GM10248 (cell line): ENCODE data around the gene TBC1D1.

ENCODE experiments used
- CTCF ChIA-PET: fragments of 300-600 bp; sonication (Branson Sonifier 250); formaldehyde crosslinking; extraction: SDS; loops from one replicate; lab custom pipeline; 2021; ENCODE audit warnings: antibody characterized with exemption; lab: Yijun Ruan, JAX
- POLR2A ChIA-PET: fragments of 350-650 bp; sonication (Branson Sonifier 250); formaldehyde crosslinking; extraction: SDS; loops from one replicate; lab custom pipeline; 2020; ENCODE audit warnings: antibody characterized with exemption; lab: Yijun Ruan, JAX
- DNase-seq: peaks from one replicate; pipeline ENCODE4 v3.0.0; 2012; ENCODE audit errors: extremely low spot score
- TF ChIP-seq, protein P1 (sequence below): IDR thresholded peaks from 2 replicates; pipeline ENCODE4 v1.5.1; 2012; ENCODE audit warnings: mild to moderate bottlenecking, low read depth; ENCODE audit errors: extremely low read depth, missing control alignments, control extremely low read depth

TBC1D1 gene

DNA sequence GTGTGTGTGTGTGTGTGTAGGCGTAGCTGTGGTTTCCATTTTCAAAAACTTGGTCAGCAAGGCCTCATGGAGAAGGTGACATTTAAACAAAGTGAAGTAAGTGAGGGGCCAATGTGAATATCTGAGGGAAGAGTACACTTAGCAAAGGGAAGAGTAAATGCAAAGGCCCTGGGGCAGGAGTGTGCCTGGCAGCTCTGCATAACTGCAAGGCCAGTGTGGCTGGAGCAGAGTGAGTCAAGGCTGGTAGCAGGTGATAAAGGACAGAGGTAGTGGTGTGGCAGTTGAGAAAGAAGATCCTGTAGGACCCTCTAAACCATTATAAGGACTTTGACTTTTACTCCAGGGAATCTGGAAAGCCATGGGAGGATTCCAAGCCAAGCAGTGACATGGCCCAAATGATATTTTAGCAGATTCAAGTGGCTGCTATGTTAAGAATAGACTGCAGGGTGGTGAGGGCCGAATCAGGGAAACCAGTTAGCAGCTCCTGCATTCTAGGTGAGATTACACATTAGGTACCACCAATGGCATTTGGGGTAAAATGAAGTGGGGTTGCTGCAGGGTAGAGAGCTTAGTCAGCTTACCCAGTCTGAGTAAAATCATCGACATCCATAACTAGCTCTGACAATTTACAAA is 5.9 kb upstream of the TBC1D1 start:
- POLR2A ChIA-PET, result no interaction called here
- CTCF ChIA-PET, result no interaction called here
- no peak for DNase-seq
- TF ChIP-seq, protein P1, sequence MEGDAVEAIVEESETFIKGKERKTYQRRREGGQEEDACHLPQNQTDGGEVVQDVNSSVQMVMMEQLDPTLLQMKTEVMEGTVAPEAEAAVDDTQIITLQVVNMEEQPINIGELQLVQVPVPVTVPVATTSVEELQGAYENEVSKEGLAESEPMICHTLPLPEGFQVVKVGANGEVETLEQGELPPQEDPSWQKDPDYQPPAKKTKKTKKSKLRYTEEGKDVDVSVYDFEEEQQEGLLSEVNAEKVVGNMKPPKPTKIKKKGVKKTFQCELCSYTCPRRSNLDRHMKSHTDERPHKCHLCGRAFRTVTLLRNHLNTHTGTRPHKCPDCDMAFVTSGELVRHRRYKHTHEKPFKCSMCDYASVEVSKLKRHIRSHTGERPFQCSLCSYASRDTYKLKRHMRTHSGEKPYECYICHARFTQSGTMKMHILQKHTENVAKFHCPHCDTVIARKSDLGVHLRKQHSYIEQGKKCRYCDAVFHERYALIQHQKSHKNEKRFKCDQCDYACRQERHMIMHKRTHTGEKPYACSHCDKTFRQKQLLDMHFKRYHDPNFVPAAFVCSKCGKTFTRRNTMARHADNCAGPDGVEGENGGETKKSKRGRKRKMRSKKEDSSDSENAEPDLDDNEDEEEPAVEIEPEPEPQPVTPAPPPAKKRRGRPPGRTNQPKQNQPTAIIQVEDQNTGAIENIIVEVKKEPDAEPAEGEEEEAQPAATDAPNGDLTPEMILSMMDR, result no peak

DNA sequence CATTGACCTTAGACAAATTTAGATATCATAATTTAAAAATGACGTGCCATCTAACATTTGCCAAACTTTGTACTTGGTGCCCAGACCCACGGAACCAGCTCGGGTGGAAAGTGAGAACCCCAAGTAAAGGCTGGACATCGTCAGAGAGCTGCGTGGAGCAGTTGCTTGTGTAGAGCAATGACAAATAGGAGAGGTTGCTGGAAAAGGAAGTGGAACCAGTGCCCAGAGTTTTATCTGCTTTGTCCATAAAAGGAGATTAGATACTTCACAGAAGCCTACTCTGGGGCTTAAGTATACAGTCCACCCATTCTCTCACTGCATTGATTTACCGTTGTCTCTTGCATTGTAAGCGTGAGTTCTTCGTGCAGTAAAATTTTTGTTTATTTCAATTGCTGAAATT is 5.4 kb upstream of the TBC1D1 start:
- CTCF ChIA-PET, result no interaction called here
- DNase-seq, result peak; percentile 29
- POLR2A ChIA-PET, result interaction anchor here (1.0 kb wide), 1 partner anchor 45 kb away, joined by 3 read pairs; no protein-coding TSS in a partner anchor
- TF ChIP-seq, protein P1, result no peak

DNA sequence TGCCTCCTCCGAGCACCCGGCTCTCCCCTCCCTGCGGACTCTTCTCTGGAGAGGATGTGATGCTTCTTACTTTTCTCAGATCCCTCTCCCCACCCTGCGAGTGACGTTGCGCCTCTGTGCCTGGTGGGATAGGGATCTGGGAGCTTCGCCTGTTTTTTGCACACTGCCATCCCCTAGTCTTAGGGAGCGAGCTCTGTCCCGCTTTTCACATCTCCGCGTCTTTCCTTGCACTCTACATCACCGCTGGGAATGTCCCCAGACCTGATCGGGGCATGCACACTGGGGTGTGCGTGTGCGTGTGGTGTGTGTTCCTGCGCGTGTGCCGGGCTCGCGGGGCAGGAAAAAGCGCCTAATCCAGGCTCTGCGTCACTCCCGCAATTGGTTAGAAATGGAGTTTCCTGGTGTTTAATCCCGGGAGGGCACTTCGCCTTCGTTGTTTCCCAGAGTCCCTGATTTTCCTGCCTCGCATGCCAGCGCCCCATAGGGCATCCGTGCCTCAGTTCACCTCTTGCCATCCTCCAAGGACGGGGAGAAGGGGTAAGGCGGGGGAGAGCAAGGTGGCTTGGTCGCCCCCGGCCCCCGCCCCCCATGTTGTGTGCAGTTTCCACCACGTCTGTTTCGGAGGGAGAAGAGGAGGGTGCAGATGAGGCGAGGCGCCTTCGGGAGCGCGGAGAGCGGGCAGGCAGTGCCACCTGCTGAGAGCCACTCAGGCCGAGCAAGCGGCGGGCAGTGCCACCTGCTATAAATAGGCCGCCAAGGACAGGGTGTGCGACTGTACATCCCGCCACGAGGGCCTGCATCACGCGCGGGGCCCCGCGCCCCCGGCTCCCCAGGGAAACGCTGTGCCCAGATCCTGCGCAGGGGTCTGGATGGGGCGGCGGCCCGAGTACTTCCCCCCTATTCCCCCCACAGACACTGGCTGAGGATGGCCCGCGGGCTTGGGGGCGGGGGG is 759 bp upstream of the TBC1D1 start:
- CTCF ChIA-PET, result interaction anchor here (0.8 to 1.5 kb wide), 7 partner anchors 11 to 146 kb away, joined by 3 to 4 read pairs (median 3); no protein-coding TSS in a partner anchor
- no peak for DNase-seq
- TF ChIP-seq, protein P1, result no peak
- POLR2A ChIA-PET, result interaction anchor here (0.6 kb wide), 1 partner anchor 207 kb away, joined by 3 read pairs; no protein-coding TSS in a partner anchor

DNA sequence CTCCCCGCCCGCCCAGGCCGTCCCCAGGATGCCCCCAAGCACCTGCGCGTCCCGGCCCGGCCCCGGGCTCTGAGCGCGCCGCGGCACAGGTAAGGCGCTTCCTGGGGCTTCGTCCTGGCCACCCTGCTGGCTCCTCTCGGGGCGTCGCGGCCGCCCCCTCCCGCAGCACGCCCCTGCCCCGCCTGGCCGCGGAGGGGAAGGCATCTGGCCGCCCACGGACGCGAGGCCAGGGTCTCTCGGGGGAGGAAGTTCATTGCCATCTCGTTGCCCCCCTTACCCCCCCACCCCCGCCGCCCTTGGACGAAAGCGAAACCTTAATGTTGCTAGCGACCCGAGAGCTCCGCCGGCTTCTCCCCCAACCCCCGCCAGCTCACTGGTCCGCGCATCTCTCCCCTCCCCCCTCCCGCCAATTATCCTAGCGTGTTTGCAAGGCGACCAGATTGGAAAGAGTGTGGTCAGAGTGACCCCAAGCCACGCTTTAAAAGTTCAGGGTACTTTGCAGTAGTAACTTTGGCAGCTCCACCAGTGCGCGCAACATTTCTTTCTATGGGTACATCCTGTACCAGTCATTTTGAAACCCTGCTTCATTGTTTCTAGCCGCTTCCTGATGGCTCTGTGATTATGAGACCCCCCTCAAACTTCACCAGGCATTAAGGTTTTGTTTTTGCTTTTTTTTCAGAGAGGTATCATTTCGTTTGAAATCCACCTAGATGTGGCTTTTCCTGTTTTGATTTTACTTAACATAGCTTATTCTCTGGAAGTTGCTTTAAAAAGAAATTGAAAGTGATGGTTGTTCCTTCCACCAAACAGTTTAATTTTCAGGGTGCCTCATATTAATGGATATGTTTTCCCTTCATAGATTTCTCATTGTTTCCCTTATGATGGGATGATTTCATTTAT is 626 bp downstream of the TBC1D1 start:
- TF ChIP-seq, protein P1, result peak; percentile 9
- ChIA-PET CTCF (interaction anchor here (0.7 to 1.5 kb wide), 4 partner anchors 10 to 87 kb away, joined by 3 to 4 read pairs (median 3); no protein-coding TSS in a partner anchor), POLR2A (interaction anchor here (0.6 to 2.2 kb wide), 3 partner anchors 10 to 65 kb away, joined by 3 to 8 read pairs (median 4); partner anchors contain the start of gene PGM2)
- peak; percentile 75 for DNase-seq

DNA sequence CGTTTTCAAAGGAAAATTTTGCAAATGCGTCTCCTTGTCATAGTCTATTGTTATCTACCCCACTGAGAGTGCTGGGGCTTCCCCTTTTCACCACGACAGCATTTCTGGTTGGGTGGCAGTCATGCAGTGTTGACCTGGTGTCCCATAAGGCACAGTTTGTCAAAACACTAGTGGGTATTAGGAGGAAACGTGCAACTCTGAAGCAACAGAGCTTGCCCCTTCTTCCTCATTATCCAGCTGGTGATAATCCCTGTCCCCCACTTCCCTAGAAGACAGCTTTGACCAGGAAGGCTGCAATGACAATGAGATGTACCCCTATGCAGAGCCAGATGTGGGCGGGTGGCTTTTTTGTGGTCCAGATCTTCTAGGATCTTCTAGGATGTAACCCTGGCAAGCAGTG is 1.8 kb downstream of the TBC1D1 start:
- POLR2A ChIA-PET, result interaction anchor here (0.9 to 2.2 kb wide), 2 partner anchors 22 to 66 kb away, joined by 3 to 8 read pairs; partner anchors contain the start of gene PGM2
- TF ChIP-seq, protein P1, result no peak
- CTCF ChIA-PET, result interaction anchor here (1.0 to 1.5 kb wide), 3 partner anchors 10 to 289 kb away, joined by 3 to 4 read pairs (median 3); no protein-coding TSS in a partner anchor
- DNase-seq, result peak; percentile 69
